Measurements from ENCODE around the gene CFAP99.
A peak's percentile ranks its signal among the peaks of the same experiment; 100 is the strongest.
"Not testable (repeated sequence)": the region's sequence is repeated elsewhere in the genome, so short reads cannot be mapped to it uniquely, and the experiment has no call there.

Gene CFAP99

GRCh38 chr4:2418650-2419571, at the start of gene CFAP99:
Gene CFAP99 (plus strand): TSS chr4:2418955.
- DNase-seq, result peak; percentile 88

DNA sequence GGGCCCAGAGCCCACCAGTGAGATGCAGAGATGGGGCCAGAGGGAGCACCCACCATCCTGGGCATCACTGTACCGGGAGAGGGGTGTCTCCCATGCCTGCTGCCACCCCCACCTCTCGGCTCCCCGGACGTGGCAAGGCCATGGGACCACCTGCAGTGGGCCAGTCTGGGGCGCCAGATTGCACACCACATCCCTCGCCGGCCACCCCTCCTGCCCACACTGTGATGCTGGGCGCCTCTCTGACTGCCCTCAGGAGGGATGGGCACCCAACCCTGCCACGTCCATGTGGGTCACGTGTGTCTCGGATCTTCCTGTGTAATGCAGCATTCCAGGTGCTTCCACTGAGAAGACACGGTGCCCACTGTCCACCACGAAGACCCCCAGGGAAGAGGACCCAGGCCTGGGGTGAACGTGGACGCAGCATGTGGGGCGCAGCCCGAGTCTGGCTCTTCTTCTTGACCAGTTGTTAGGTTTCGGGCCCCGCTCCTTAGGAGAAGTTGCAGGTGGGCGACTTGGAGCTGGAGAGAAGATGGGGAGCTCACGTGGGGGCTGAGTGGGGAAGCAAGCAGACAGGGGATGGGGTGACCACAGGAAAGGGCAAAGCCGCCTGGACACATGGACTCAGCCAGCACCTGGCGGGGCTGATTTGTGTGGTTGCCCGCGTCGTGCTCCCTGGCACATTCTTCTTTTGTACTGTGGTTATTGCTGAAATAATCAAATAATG, 48.0 kb upstream of the CFAP99 start:
- DNase-seq, result no peak

DNA sequence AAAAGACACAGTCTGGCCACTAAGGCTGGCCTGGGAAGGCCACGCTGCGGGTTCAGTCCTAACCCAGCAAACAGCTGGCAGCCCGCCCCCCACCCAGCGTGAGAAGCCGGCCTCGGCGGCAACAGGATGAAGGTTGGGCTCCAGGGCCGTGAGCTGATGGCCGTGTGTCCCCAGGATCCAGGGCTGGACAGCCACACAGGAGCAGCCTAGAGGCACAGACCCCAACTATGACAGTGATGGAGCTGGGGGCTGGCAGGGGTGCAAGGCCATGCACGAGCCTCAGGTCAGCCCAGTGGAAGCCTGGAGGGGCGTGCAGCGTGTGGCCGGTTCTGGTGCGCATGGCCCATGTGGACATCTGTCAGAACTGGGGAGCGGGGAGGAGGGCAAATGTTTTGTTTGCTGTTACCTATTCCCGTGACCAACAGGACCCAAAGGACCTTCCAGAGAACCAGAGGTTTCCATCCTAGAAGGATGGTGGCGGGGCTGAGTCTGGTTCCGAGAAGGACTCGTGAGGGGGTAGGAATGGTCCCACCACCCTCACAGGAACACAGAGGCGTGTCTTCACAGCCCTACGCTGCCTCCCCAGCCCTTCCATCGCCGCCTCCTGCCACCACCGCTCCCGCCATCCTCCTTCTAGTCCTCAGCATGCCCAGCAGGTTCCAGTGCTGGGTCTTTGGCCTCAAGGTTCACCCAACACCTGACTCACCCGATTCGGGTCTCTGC, 46.8 kb upstream of the CFAP99 start:
- no peak for DNase-seq

- DNase-seq, result no peak
These were observed 46.2 kb upstream of the CFAP99 start for GRCh38 chr4:2372488-2373030.

- DNase-seq, result no peak
These were observed 45.2 kb upstream of the CFAP99 start for GRCh38 chr4:2373532-2373931.

- no peak for DNase-seq
These were observed 43.3 kb upstream of the CFAP99 start for GRCh38 chr4:2375427-2375826.

- no peak for DNase-seq
These were observed 41.5 kb upstream of the CFAP99 start for GRCh38 chr4:2377241-2377640.

DNA sequence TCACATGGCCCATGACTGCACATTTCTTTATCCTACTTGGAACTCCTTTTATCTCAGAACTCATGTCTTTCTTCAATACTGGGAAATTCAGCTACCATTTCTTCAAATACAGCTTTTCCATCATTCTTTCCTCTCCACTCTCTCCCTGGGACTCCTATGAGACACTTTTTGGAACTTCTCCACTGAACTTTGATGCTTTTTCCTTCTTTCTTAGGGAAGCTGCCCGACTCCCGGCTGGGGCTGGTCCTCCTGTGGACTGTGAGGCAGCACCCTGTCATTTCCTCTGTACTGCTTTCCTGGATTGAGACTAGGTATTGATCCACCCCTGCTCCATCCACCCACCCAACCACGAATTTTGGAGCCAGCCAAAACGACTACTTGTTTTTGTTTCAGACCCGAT, 40.4 kb upstream of the CFAP99 start:
- no peak for DNase-seq

- no peak for DNase-seq
These were observed 39.9 kb upstream of the CFAP99 start for GRCh38 chr4:2378898-2379297.

- not testable (repeated sequence) for DNase-seq
These were observed 38.2 kb upstream of the CFAP99 start for GRCh38 chr4:2380589-2380988.

DNA sequence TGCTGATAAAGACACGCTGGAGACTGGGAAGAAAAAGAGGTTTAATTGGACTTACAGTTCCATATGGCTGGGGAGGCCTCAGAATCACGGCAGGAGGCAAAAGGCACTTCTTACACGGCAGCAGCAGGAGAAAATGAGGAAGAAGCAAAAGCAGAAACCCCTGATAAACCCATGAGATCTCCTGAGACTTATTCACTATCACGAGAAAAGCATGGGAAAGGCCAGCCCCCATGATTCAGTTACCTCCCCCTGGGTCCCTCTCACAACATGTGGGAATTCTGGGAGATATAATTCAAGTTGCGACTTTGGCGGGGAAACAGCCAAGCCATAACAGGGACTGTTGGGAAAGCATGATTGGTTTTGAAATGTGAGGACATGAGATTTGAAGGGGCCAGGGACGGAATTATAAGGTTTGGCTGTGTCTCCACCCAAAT, 36.0 kb upstream of the CFAP99 start:
- not testable (repeated sequence) for DNase-seq

- not testable (repeated sequence) for DNase-seq
These were observed 35.5 kb upstream of the CFAP99 start for GRCh38 chr4:2383220-2383631.

DNA sequence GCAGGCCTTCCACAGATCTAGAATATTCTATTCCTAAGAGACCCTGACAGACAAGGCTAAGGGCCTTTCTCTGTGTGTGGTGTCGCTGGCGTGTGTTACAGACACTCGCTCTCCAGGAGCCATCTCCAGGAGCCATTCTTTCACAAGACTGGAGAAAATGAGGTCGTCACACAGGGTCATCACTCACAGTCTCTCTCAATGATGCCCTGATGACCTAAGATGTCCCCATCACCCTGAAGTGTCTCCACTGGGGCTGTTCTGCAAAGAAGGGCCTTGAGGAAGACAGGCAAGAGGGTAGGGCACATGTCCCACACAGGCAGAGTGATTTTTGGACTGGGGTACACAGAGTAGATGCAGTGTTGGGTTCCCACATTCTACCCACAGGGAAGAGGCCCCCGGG, 35.0 kb upstream of the CFAP99 start:
- no peak for DNase-seq

- no peak for DNase-seq
These were observed 34.5 kb upstream of the CFAP99 start for GRCh38 chr4:2384245-2384644.

- DNase-seq, result no peak
These were observed 33.2 kb upstream of the CFAP99 start for GRCh38 chr4:2385516-2385915.

DNA sequence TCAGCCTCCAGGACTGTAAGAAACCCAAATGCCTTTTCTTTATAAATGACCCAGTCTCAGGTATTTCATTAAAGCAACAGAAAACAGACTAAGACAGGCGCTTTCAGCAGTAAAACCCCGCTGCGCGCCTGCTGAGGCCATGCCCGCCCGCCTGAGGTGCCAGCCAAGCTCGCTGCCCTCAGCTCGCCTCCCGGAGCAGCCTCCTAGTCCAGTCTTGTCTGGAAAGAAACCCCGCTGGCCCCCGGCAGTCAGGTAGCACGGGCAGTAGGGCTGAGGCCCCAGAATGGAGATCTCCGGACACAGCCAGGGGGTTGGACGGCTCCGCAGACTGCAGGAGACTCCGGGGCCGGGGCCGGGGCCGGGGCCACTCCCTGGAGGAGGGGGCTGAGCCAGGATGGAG, 32.0 kb upstream of the CFAP99 start:
- DNase-seq, result no peak

DNA sequence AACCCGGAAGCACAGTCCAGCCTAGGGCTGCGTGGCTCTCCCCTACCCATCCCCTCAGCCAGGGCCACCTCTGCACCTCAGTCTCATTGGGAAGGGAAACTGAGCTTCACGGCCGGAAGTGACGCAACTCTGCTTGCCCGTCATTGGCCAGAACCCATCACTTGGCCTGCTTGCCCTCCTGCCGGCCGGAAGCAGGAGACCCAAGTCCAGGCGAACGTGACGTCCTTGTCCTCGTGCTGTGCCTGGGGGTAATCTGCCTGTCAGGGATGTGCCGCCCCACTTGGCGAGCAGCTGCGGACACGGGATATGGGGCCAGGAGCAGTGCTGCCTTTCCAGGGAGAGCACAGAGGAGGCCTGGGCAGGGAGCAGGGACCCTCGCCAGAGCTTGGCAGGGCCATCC, 31.5 kb upstream of the CFAP99 start:
- no peak for DNase-seq

- DNase-seq, result no peak
These were observed 30.9 kb upstream of the CFAP99 start for GRCh38 chr4:2387829-2388228.

DNA sequence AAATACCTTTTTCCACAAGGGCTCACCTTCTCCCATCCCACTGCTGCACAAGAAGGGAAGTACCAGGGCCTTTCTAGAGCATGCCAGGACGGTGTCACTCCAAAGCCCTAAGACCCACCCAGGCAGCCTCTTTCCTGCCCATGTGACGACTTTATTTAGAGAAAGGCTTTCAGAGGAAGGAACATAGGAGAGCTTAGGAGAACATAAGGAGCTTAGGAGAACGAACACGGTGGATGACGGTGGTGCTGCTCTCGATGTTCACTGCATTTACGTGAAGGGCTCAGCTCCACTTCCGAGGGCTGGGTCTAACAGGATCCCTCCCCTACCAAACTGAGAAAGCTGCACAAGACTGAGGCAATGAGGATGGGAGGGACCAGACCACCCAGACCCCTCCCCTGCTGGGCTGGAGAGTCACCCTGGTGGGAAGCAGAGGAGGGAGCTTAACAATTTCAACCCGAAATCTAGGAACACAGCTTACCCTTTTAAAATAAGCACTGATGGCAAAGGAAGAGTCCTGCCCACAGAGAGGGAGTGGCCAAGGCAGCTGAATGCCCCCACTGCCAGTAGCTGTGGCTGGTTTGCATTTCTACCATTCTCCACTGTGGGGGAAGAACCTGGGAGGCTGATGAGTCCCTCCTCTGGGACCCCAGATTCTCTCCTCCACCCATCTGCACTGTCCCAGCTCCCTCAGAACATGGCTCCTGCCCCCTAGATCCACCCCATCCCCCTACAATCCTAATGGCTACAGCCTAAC, 30.1 kb upstream of the CFAP99 start:
- no peak for DNase-seq

DNA sequence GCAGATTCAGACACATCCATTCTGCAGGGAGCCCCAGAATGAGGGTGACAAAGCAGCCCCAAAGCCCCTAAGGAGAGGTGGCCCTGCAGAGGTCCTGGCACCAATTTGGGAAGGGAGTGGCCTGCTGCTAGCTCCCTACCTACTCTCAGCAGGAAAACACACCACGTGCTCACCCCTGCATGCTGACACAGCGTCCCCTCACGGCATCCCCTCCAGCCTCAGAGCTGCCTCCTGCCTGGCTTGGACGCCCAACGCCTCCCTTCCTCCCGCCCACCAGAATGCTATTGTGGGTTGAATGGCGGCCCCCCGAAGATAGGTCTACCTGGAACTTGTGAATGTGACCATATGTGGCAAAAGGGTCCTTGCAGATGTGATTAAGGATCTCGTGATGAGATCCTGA, 29.1 kb upstream of the CFAP99 start:
- no peak for DNase-seq

DNA sequence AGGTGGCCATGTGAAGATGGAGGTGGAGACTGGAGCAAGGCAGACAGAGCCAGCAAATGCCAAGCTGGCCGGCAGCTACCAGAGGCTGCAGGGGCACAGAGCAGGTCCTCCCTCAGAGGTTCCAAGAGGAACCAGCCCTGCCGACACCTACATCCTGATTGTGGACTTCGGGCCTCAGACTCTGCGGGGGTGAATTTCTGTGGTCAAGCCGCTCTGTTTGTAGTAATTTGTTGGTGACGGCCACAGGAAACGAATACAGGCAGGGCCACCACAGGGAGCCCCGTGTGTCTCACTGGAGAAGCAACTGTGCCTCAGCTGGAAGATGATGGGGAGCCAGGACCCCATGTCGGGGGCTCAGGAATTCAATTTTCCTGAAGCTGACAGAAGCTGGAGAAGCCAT, 28.6 kb upstream of the CFAP99 start:
- no peak for DNase-seq

DNA sequence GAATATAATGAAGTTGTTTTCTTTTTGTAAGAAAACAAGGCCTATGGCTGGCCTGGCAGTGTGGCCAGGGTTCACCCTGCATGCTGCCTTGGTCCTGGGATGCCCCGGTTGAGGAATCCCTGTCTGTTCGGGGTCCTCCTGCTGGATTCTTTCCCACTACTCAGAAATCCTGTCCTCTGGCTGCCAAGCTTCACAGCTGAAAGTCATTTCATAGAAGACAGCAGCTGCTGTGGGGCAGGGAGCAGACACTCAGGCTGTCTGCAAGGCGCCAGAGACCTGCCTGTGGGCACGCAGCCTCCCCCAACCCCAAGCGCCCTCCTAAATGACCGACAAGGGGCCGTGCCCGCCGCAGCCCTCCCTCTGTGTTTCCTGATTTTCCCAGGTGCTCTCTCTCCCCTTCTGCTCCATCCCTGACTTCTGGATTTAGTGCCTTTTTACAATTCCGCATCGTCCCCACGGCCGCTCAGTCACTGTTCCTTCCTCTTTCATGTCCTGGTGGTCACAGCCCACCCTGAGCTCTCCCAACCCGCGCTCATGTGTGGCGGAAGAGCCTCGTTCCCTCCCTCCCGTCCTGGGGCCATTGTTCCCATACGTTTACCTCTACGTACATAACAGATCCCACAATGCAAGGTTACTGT, 27.9 kb upstream of the CFAP99 start:
- no peak for DNase-seq
